HCT116 (cell line): ENCODE data around the gene PFKP. TPM values are rescaled to one million over a fixed set of nuclear protein-coding genes. Genes with fewer than 3 reads are reported as not detected.

ENCODE experiments used
- ATAC-seq: fragments of 200-7000 bp; cut with Tn5 transposase; 2 replicates; pipeline ENCODE4 v1.9.1; 2020; ENCODE audit warnings: mild to moderate bottlenecking, moderate library complexity
- BruUV-seq: library from RNA; stranded (reverse); fragments of 400-500 nt; replicated peaks from 2 replicates; lab custom pipeline; 2021; lab: Mats Ljungman, UMichigan
- CTCF ChIA-PET: fragments of 300-600 bp; sonication (Branson Sonifier 250); formaldehyde crosslinking; loops from one replicate; lab custom pipeline; 2021; ENCODE audit warnings: antibody characterized with exemption; lab: Charles Lee
- POLR2A ChIA-PET: fragments of 300-600, 350-600 bp; sonication (Branson Sonifier 250); formaldehyde crosslinking; loops from one replicate; lab custom pipeline; 2021; ENCODE audit warnings: antibody characterized with exemption; lab: Charles Lee
- RAD21 ChIA-PET, 2 experiments: fragments of 300-600 bp; sonication (Branson Sonifier 250); formaldehyde crosslinking; loops; one replicate each; lab custom pipeline; 2023; ENCODE audit warnings: low total read pairs in 2 of 2; ENCODE audit not compliant: uncharacterized antibody in 2 of 2, unreplicated experiment in 2 of 2, low non-redundant PET in 1 of 2; lab: Charles Lee
- DNase-seq: peaks from one replicate; pipeline ENCODE4 v3.0.0-alpha.2; 2010; ENCODE audit warnings: low read depth, low spot score
- H2AFZ ChIP-seq: fragments of 200-600 bp; shearing (Covaris generic), sonication (generic); 2 replicates; pipeline ENCODE4 v1.6.1; 2017; ENCODE audit warnings: low read depth, mixed run types, mixed read lengths, antibody characterized with exemption, low read length; ENCODE audit not compliant: poor library complexity, severe bottlenecking
- H3K27ac ChIP-seq: 2 replicates; pipeline ENCODE4 v1.5.1; 2012; ENCODE audit warnings: low read depth, low read length
- H3K27me3 ChIP-seq: fragments of 200-600 bp; sonication (generic); 2 replicates; pipeline ENCODE4 v1.6.1; 2016; ENCODE audit warnings: mixed run types, low read length, mixed read lengths; ENCODE audit not compliant: insufficient read depth
- H3K36me3 ChIP-seq, 2 experiments: fragments of 200-500 bp in 1 of 2; fragments of 200-600 bp in 1 of 2; sonication (Bioruptor generic) in 1 of 2; sonication (generic) in 1 of 2; 2 replicates each; pipeline versions ENCODE4 v1.5.1 to v1.6.1; 2014 to 2016; ENCODE audit warnings: low read length in 2 of 2, inconsistent platforms in 1 of 2, mixed read lengths in 1 of 2, mixed run types in 1 of 2; ENCODE audit not compliant: insufficient read depth in 2 of 2, control insufficient read depth in 1 of 2
- H3K4me1 ChIP-seq, 2 experiments: fragments of 200-600 bp in 1 of 2; sonication (generic) in 1 of 2; 2 replicates each; pipeline versions ENCODE4 v1.5.1 to v1.6.1; 2012 to 2017; ENCODE audit warnings: low read length in 2 of 2, inconsistent platforms in 1 of 2, mild to moderate bottlenecking in 1 of 2, mixed read lengths in 1 of 2, mixed run types in 1 of 2, moderate library complexity in 1 of 2; ENCODE audit not compliant: insufficient read depth in 2 of 2, control insufficient read depth in 1 of 2
- H3K4me2 ChIP-seq: fragments of 200-600 bp; sonication (generic); 2 replicates; pipeline ENCODE4 v1.6.1; 2017; ENCODE audit warnings: mixed run types, low read length, mixed read lengths
- H3K4me3 ChIP-seq, 2 experiments: fragments of 200-600 bp in 1 of 2; sonication (generic) in 1 of 2; replicated peaks in 1 of 2; 2 replicates each; pipeline ENCODE4 v1.5.1; 2011 to 2016; ENCODE audit warnings: low read length in 2 of 2, control low read depth in 1 of 2, low read depth in 1 of 2, mild to moderate bottlenecking in 1 of 2, mixed read lengths in 1 of 2, mixed run types in 1 of 2
- H3K79me2 ChIP-seq: fragments of 200-600 bp; sonication (generic); 2 replicates; pipeline ENCODE4 v1.6.1; 2017; ENCODE audit warnings: mild to moderate bottlenecking, mixed run types, low read length, moderate library complexity, mixed read lengths; ENCODE audit not compliant: insufficient read depth
- H3K9ac ChIP-seq: fragments of 200-600 bp; sonication (generic); 2 replicates; pipeline ENCODE4 v1.6.1; 2016; ENCODE audit warnings: low read length, mixed read lengths
- H3K9me2 ChIP-seq: fragments of 200-600 bp; sonication (generic), shearing (Covaris generic); 2 replicates; pipeline ENCODE4 v1.6.1; 2017; ENCODE audit warnings: mixed run types, mild to moderate bottlenecking, moderate library complexity; ENCODE audit not compliant: insufficient read depth
- H3K9me3 ChIP-seq, 2 experiments: fragments of 200-500 bp in 1 of 2; fragments of 200-600 bp in 1 of 2; sonication (Bioruptor generic) in 1 of 2; sonication (generic) in 1 of 2; 2 replicates each; pipeline ENCODE4 v1.6.1; 2014 to 2017; ENCODE audit warnings: low read length in 2 of 2, mixed read lengths in 2 of 2, inconsistent platforms in 1 of 2, low read depth in 1 of 2, mild to moderate bottlenecking in 1 of 2, mixed run types in 1 of 2, moderate library complexity in 1 of 2; ENCODE audit not compliant: control insufficient read depth in 1 of 2, insufficient read depth in 1 of 2
- H4K20me1 ChIP-seq: fragments of 200-600 bp; sonication (generic), shearing (Covaris generic); 2 replicates; pipeline ENCODE4 v1.6.1; 2017; ENCODE audit warnings: mixed run types, mild to moderate bottlenecking, moderate library complexity; ENCODE audit not compliant: insufficient read depth
- CBX3 ChIP-seq: IDR thresholded peaks from 2 replicates; pipeline ENCODE4 v1.6.1; 2012; ENCODE audit warnings: low read depth
- CEBPB ChIP-seq: IDR thresholded peaks from 2 replicates; pipeline ENCODE4 v1.6.1; 2012; ENCODE audit warnings: low read depth
- EGR1 ChIP-seq: IDR thresholded peaks from 2 replicates; pipeline ENCODE4 v1.6.1; 2012; ENCODE audit warnings: low read depth
- EZH2phosphoT487 ChIP-seq: fragments of 200-600 bp; IDR thresholded peaks from 2 replicates; pipeline ENCODE4 v1.6.1; 2018; ENCODE audit warnings: antibody characterized with exemption, borderline replicate concordance
- POLR2AphosphoS5 ChIP-seq: IDR thresholded peaks from 2 replicates; pipeline ENCODE4 v1.6.1; 2011; ENCODE audit warnings: mild to moderate bottlenecking, low read depth, low read length, moderate library complexity
- RAD21 ChIP-seq: IDR thresholded peaks from 2 replicates; pipeline ENCODE4 v1.6.1; 2012; ENCODE audit warnings: low read depth, mild to moderate bottlenecking
- SIN3A ChIP-seq: IDR thresholded peaks from 2 replicates; pipeline ENCODE4 v1.6.1; 2012; ENCODE audit warnings: low read depth
- SP1 ChIP-seq: IDR thresholded peaks from 2 replicates; pipeline ENCODE4 v1.6.1; 2012; ENCODE audit warnings: low read depth
- TCF7L2 ChIP-seq: IDR thresholded peaks from 2 replicates; pipeline ENCODE4 v1.7.0; 2011; ENCODE audit warnings: borderline replicate concordance, inconsistent platforms; ENCODE audit not compliant: insufficient read depth, insufficient read length; ENCODE audit errors: extremely low read depth
- ZNF274 ChIP-seq: fragments of 200-500 bp; sonication (Bioruptor generic); IDR thresholded peaks from 2 replicates; pipeline ENCODE4 v1.6.1; 2014; ENCODE audit warnings: mild to moderate bottlenecking, low read depth, low read length, inconsistent platforms
- intact Hi-C: fragments of 100-400 bp; cut with micrococcal nuclease; formaldehyde crosslinking; loops from 2 replicates; pipeline ENCODE4 v1.10.0; 2022
- total RNA-seq: library from RNA; stranded (reverse); gene quantifications from one replicate; pipeline ENCODE4 v1.2.1, GENCODE V29; 2021; ENCODE audit not compliant: unreplicated experiment
- TF ChIP-seq, protein P1 (sequence below): IDR thresholded peaks from 2 replicates; pipeline ENCODE4 v1.6.1; 2012
- TF ChIP-seq, protein P2 (sequence below): IDR thresholded peaks from 2 replicates; pipeline ENCODE4 v1.6.1; 2011; ENCODE audit warnings: mild to moderate bottlenecking, low read length, moderate library complexity; ENCODE audit not compliant: insufficient replicate concordance; ENCODE audit errors: extremely low read depth

The PFKP gene
- total RNA-seq, 1 experiment from 2014 or later: 237 TPM

DNA sequence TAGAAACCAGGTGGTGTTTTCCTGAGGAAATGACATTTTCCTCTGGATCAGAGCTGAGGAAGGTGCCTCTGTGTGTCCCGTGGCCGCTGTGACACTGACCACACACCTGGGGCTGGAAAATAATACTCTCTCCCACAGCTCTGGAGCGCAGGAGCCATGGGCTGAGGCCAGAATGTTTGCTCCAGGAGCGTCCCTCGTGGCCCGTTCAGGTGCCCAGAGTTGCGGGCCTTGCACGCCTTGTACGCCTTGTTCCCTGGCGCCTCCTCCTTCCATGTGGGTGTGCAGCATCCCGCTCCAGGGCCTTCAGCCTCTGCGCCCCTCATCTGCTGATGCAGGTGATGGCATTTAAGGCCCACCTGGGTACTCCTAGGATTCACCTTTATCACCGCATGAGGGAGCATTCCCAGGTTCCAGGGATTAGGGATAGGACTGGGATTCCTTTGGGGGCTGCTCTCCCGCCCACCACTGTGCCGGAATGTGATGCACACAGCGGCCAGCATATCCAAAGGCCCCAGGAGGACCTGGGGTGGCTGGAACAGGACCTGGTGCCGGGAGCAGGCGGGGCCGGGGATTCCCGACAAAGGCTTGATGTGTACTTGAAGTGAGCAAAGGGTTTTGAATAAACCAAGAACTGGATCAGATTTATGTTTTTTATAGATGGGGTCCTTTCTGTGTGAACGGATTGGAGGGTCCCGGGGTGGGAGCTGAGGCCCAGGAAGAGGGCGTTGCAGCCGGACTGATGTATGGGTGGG, 61.2 kb downstream of the PFKP start:
- no peak for DNase-seq
- no TSS peak for BruUV-seq
- H3K9me2 ChIP-seq: no peaks in the 10 kb centered on the region
- H3K27ac ChIP-seq: no peak overlapping the region
- H3K9me3 ChIP-seq: no peaks in the 10 kb centered on the region
- POLR2A ChIA-PET: no interaction called here
- intact Hi-C loops: no loop called here
- no peaks in the 10 kb centered on the region for H3K4me1 ChIP-seq
- H3K4me2 ChIP-seq: no peak overlapping the region
- TF ChIP-seq RAD21 (no peak), POLR2AphosphoS5 (peak; percentile 13; the same call in 1 of the 2 replicates)
- no peaks in the 10 kb centered on the region for H4K20me1 ChIP-seq
- H2AFZ ChIP-seq: no peak overlapping the region
- CTCF ChIA-PET: no interaction called here
- ATAC-seq: no peak
- no peak overlapping the region for H3K4me3 ChIP-seq
- no peaks in the 10 kb centered on the region for H3K27me3 ChIP-seq
- peaks cover 33% of the 10 kb centered on the region in 2 experiments for H3K36me3 ChIP-seq
- H3K9ac ChIP-seq: no peak overlapping the region
- peaks cover 4% of the 10 kb centered on the region; the same call in 1 of the 2 replicates for H3K79me2 ChIP-seq
- RAD21 ChIA-PET: no interaction called here

DNA sequence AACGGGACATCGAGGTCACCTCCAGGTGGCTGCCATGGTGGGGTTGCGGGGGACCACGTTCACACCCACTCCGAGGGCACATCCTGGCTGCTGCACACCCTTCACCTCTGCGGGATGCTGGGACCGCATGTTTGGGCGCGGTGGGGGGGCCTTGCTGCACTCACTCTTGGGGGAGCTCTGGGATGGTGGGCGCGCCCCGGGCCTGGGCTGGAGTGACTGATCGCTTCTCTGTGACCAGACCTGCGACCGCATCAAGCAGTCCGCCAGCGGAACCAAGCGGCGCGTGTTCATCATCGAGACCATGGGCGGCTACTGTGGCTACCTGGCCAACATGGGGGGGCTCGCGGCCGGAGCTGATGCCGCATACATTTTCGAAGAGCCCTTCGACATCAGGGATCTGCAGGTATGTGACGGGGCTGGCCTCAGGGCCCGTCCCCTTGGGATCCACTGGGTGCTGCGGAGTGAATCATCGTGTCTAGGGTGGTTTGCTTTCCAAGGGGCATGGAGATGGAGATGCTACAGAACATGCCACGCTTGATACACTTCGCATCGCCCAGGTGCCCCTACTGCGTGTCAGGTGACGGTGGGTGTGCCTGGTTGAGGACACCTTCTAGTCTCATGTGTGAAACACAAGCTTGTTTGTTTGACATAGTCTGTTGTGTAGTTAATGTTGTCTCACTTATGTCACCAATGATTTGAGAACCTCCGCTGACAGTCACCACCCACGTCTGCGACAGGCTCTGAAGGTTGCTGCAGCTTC, 62.4 kb downstream of the PFKP start:
- H3K4me1 ChIP-seq: no peaks in the 10 kb centered on the region
- H3K27me3 ChIP-seq: no peaks in the 10 kb centered on the region
- no peak overlapping the region for H3K9ac ChIP-seq
- no peak overlapping the region for H3K4me3 ChIP-seq
- no peaks in the 10 kb centered on the region for H4K20me1 ChIP-seq
- no peak overlapping the region for H3K4me2 ChIP-seq
- ChIA-PET POLR2A (no interaction called here), CTCF (no interaction called here), RAD21 (no interaction called here)
- ATAC-seq (0 out of 2 replicates have a peak, but pooled peaks have one; percentile 6), DNase-seq (no peak)
- BruUV-seq: no TSS peak
- H3K9me3 ChIP-seq: no peaks in the 10 kb centered on the region
- intact Hi-C loops: no loop called here
- no peak overlapping the region for H3K27ac ChIP-seq
- H3K36me3 ChIP-seq: peaks cover 36 to 44% of the 10 kb centered on the region in 2 experiments
- peaks cover 4% of the 10 kb centered on the region; the same call in 1 of the 2 replicates for H3K79me2 ChIP-seq
- no peaks in the 10 kb centered on the region for H3K9me2 ChIP-seq
- H2AFZ ChIP-seq: no peak overlapping the region
- TF ChIP-seq CEBPB (no peak), CBX3 (no peak), TCF7L2 (no peak), RAD21 (no peak), EGR1 (no peak), ZNF274 (no peak), SIN3A (no peak), SP1 (no peak), EZH2phosphoT487 (no peak), POLR2AphosphoS5 (no peak)
- TF ChIP-seq, protein P1, sequence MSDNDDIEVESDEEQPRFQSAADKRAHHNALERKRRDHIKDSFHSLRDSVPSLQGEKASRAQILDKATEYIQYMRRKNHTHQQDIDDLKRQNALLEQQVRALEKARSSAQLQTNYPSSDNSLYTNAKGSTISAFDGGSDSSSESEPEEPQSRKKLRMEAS: no peak
- TF ChIP-seq, protein P2, sequence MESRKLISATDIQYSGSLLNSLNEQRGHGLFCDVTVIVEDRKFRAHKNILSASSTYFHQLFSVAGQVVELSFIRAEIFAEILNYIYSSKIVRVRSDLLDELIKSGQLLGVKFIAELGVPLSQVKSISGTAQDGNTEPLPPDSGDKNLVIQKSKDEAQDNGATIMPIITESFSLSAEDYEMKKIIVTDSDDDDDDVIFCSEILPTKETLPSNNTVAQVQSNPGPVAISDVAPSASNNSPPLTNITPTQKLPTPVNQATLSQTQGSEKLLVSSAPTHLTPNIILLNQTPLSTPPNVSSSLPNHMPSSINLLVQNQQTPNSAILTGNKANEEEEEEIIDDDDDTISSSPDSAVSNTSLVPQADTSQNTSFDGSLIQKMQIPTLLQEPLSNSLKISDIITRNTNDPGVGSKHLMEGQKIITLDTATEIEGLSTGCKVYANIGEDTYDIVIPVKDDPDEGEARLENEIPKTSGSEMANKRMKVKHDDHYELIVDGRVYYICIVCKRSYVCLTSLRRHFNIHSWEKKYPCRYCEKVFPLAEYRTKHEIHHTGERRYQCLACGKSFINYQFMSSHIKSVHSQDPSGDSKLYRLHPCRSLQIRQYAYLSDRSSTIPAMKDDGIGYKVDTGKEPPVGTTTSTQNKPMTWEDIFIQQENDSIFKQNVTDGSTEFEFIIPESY: no peak
